ENCODE measurements around the gene PCBP3.

PCBP3 gene

GRCh38 chr21:45727390-45727789 lies 83.9 kb downstream of the PCBP3 start:
- DNase-seq: no peak

DNA sequence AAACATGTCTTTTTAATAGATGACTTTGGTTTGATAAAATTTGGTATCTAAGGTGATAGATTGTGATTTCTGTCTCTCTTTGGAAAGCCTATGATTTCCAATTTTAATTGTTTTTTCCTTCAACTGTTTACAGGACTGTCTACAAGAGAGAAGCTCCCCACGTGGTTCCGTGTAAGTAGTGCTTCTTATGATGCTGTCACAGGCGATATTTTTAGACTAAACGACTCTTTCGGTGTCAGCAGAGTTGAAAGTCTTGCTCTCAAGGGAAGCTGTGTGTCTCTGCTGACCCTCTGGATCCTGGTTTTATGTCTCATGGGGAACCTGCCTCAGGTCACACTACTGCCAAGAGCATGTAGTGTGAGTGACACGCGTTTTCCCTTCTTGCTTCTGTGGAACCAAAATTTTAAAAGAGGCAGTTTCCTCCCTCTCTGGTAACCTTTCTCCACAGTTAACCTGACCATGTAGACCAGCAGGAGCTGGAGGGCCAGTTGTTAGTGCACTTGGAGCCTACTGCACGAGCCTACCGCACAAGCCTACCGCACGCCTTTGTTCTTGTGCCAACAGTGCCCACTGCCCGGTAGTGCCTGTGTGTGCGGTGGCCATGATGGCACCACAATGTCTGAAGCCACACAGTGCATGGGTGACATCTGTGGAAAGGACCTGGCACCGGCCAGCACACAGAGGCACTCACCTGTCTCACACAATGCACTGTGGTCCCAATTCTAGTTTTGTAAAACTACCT lies 91.9 kb downstream of the PCBP3 start:
- DNase-seq: no peak

DNA sequence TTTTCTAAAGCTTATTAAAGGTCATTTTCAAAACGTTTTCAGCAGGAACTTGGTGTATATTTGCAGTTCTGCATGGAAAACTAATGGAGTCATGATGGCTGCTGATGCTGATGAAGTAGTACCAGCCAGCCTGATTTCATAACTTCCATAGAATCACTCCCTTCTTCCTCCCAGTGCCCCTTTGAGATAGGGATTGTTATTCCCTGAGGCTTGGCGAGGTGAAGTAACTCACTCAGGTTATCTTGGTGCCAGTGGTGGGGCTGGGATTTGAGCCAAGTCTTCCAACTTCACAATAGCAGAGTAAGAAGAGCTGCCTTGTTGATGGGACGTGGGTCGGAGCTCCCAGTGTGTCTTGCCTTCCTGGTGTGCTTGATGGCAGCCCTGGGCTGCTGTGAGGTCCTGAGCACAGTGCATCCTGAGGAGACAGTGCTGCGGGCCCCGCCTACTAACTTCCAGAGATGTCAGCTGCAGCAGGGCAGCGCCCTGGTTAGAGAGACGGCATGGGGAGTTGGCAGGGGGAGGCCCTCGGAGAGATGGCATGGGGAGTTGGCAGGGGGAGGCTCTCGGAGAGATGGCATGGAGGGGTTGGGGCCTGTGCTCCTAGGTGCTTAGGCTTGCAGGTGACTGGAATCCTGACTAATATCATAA lies 92.6 kb downstream of the PCBP3 start:
- DNase-seq: no peak

- DNase-seq: no peak
Observed at GRCh38 chr21:45736690-45737484, 93.4 kb downstream of the PCBP3 start.

DNA sequence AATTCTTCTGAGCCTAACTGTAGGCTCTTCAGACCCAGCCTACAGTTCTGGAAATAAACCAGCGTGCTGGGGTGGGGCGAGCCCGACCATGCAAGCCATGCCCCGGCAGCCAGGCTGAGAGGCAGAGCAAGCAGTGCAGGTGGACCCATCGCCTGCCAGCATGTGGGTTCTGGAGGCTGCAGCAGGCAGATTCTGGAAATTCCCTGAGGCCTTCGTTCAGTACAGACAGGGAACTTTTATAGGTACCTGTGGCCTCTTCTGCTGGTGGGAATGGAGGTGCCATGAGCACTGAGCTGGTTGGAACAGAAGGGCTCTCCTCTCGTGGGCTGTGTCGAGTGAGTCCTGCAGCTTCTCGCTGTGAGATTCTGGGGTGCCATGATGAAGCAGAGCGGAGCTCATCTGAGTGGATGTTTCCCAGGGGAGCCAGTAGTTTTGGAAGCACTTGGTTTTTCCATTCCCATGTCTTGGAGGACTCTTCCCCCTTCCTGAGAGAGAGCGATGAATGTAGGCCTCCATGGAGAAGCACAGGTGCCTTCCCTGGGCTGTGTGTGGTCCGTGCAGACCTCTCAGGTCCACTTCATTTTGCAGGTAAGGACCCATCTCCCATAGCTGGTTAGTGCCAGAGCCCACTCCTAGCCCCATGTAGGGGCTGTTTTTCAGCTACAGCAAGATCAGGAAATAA lies 94.1 kb downstream of the PCBP3 start:
- no peak for DNase-seq

- no peak for DNase-seq
Observed at GRCh38 chr21:45739218-45740087, 95.9 kb downstream of the PCBP3 start.

- DNase-seq: no peak
Observed at GRCh38 chr21:45740088-45740440, 96.5 kb downstream of the PCBP3 start.

GRCh38 chr21:45740491-45741357 lies 97.2 kb downstream of the PCBP3 start:
- no peak for DNase-seq

GRCh38 chr21:45741691-45742090 lies 98.2 kb downstream of the PCBP3 start:
- DNase-seq: no peak

DNA sequence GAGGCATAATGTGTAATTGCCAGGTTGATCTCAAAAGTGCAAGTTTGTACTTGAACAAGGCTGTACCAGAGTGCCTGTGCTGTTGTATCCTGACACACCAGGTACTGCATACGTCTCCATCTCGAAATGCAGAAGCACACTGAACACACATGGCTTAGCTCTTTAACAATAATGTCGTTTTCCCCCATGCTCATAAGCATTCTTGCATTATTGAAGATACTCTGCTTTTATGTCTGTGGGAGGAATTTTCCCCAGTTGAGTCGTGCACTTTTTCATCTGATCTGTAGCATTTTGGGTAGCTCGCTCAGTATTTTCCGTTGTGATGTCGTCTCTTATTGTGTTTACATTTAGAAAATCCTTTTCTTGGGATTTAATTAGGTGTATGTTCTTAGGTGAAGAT lies 98.7 kb downstream of the PCBP3 start:
- no peak for DNase-seq

DNA sequence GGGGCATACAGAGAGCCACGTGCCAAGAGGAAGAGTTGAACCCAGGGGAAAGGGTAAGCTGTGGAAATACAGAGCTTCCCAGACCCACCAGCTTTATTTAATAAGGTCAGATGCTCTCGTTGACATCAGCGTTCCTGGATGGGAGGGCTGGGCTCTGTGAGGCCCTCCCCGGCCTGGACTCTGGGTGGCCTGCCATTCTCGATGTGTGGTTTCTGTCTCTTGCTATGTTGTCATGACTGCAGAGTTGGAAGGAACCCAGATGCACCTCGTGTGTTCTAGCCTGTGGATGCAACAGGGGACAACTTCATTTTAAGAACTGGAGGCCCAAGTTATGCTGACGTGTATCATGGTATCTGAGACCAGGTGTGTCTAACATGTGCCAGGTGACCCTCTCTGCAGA lies 101.7 kb downstream of the PCBP3 start:
- DNase-seq: no peak

GRCh38 chr21:45747233-45747766 lies 103.8 kb downstream of the PCBP3 start:
- DNase-seq: no peak

DNA sequence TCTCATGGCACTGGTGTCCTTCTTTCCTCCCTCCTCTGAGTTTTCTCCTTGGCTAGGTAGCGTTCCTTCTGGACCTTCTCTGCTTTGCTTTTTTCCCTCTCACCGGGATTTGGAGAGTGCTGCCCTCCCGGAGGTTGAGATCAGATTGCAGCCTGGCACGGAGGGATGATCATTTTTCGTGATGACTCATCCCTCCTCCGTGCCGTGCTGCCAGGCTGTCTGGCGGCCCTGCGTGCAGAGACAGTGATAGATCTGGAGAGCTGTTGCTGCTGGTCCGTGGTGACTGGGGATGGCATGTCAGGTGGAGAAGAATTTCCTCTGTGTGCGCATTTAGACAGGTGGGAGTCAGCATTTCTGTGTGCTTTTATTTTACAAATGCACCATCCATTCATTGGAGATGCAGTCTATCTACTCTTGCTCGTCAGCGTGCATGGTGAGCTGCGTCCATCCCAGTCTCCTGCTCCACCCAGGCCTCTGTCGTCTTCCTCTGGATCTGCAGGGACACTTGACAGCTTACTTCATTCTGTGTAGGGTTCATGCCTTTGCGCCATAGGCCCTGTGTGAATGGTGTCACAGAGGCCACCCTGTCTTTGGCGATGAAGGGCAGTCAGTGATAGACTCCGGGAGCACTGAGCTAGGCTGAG lies 104.4 kb downstream of the PCBP3 start:
- no peak for DNase-seq

GRCh38 chr21:45748593-45748992 lies 105.1 kb downstream of the PCBP3 start:
- no peak for DNase-seq

DNA sequence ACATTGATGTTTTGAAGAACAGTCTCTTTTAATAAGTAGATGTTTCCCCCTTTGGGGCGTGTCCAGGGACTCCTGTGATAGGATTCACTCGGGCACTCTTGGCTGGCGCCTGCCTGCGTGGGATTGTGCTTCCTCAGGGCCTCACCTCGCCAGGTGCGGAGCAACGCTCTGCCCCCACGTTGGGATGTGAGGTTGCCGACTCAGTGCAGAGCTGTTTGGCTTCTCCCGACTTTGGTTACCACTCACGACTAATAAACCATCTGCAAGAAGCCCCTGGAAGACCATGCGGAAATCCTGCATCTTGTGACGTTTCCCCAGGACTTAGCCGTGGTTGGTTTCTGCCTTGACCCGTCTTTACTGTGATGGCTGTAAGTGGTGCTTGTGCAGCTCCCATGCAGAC lies 106.4 kb downstream of the PCBP3 start:
- no peak for DNase-seq

- no peak for DNase-seq
Observed at GRCh38 chr21:45750936-45751335, 107.4 kb downstream of the PCBP3 start.

- no peak for DNase-seq
Observed at GRCh38 chr21:45753445-45753844, 109.9 kb downstream of the PCBP3 start.

GRCh38 chr21:45756029-45756428 lies 112.5 kb downstream of the PCBP3 start:
- no peak for DNase-seq

GRCh38 chr21:45756669-45757068 lies 113.1 kb downstream of the PCBP3 start:
- DNase-seq: no peak

- no peak for DNase-seq
Observed at GRCh38 chr21:45761704-45762103, 118.2 kb downstream of the PCBP3 start.

Measured in central memory CD4-positive, alpha-beta T cell (primary cell).